HepG2 (cell line): ENCODE data around the gene LMNA. TPM values are rescaled to one million over a fixed set of nuclear protein-coding genes. Genes with fewer than 3 reads are reported as not detected.
A peak's percentile ranks its signal among the peaks of the same experiment; 100 is the strongest.

Experiments used
- ARNT2 ChIP-seq: sonication (generic); formaldehyde crosslinking; IDR thresholded peaks from 2 replicates; pipeline ENCODE4 v1.8.0; 2022; ENCODE audit warnings: mild to moderate bottlenecking, low read depth, missing genetic modification reagents, moderate library complexity
- GPN1 ChIP-seq: sonication (generic); formaldehyde crosslinking; IDR thresholded peaks from 2 replicates; pipeline ENCODE4 v1.5.1; 2020; ENCODE audit warnings: missing genetic modification reagents, borderline replicate concordance
- KAT7 ChIP-seq: IDR thresholded peaks from 2 replicates; pipeline ENCODE4 v1.6.1; 2018; ENCODE audit warnings: borderline replicate concordance, missing compliant biosample characterization
- MAFF ChIP-seq: IDR thresholded peaks from 2 replicates; pipeline ENCODE4 v1.6.1; 2011; ENCODE audit warnings: low read depth, low read length, improper control_type of control experiment
- MTERF4 ChIP-seq: sonication (generic); formaldehyde crosslinking; IDR thresholded peaks from 2 replicates; pipeline ENCODE4 v1.8.0; 2023; ENCODE audit warnings: mild to moderate bottlenecking, missing genetic modification reagents
- MYC ChIP-seq: sonication (generic); formaldehyde crosslinking; IDR thresholded peaks from 2 replicates; pipeline ENCODE4 v1.9.0; 2021; ENCODE audit warnings: missing genetic modification reagents, borderline replicate concordance
- PAWR ChIP-seq: sonication (generic); formaldehyde crosslinking; IDR thresholded peaks from 2 replicates; pipeline ENCODE4 v1.4.0; 2020; ENCODE audit warnings: missing genetic modification reagents, mild to moderate bottlenecking, borderline replicate concordance
- SIN3A ChIP-seq: IDR thresholded peaks from 2 replicates; pipeline ENCODE4 v1.6.1; 2011; ENCODE audit warnings: low read depth, mild to moderate bottlenecking, control low read depth, low read length, borderline replicate concordance
- SMAD3 ChIP-seq: sonication (generic); formaldehyde crosslinking; IDR thresholded peaks from 2 replicates; pipeline ENCODE4 v1.4.0; 2020; ENCODE audit warnings: missing genetic modification reagents
- ZBTB1 ChIP-seq: sonication (generic); formaldehyde crosslinking; IDR thresholded peaks from 2 replicates; pipeline ENCODE4 v1.4.0; 2020; ENCODE audit warnings: missing genetic modification reagents, borderline replicate concordance
- ZBTB14 ChIP-seq: sonication (generic); formaldehyde crosslinking; IDR thresholded peaks from 2 replicates; pipeline ENCODE4 v1.4.0; 2020; ENCODE audit warnings: missing genetic modification reagents
- ZFP1 ChIP-seq: IDR thresholded peaks from 2 replicates; pipeline ENCODE4 v1.6.1; 2016
- ZKSCAN1 ChIP-seq: fragments of 150-350 bp; IDR thresholded peaks from 2 replicates; pipeline ENCODE4 v1.6.1; 2014; ENCODE audit warnings: low read length
- ZNF12 ChIP-seq: sonication (generic); formaldehyde crosslinking; IDR thresholded peaks from 2 replicates; pipeline ENCODE4 v1.5.0; 2020; ENCODE audit warnings: missing genetic modification reagents
- ZNF296 ChIP-seq: sonication (generic); formaldehyde crosslinking; conservative IDR thresholded peaks from 2 replicates; pipeline ENCODE4 v1.5.0; 2020; ENCODE audit warnings: mild to moderate bottlenecking, missing genetic modification reagents
- ZNF547 ChIP-seq: sonication (generic); formaldehyde crosslinking; IDR thresholded peaks from 2 replicates; pipeline ENCODE4 v1.5.1; 2020; ENCODE audit warnings: mild to moderate bottlenecking, missing genetic modification reagents
- ZNF598 ChIP-seq: sonication (generic); formaldehyde crosslinking; IDR thresholded peaks from 2 replicates; pipeline ENCODE4 v1.5.1; 2020; ENCODE audit warnings: mild to moderate bottlenecking, missing genetic modification reagents, borderline replicate concordance
- ZNF7 ChIP-seq: IDR thresholded peaks from 2 replicates; pipeline ENCODE4 v1.6.1; 2016; ENCODE audit warnings: missing biosample characterization, missing genetic modification reagents
- ZNF703 ChIP-seq: sonication (generic); formaldehyde crosslinking; IDR thresholded peaks from 2 replicates; pipeline ENCODE4 v1.5.1; 2020; ENCODE audit warnings: missing genetic modification reagents, mild to moderate bottlenecking, moderate library complexity, borderline replicate concordance
- ZNF713 ChIP-seq: sonication (generic); formaldehyde crosslinking; IDR thresholded peaks from 2 replicates; pipeline ENCODE4 v1.4.0; 2020; ENCODE audit warnings: mild to moderate bottlenecking, missing genetic modification reagents
- polyA plus RNA-seq, 8 experiments: library from polyadenylated mRNA; depleted of rRNA in 3 of 8; stranded (reverse) in 7 of 8; unstranded in 1 of 8; fragments of >200 nt; fragmentation: Illumina TruSeq in 4 of 8; extraction: Trizol in 4 of 8; gene quantifications; 2 replicates each; pipeline versions ENCODE4 v1.2.1 to v1.2.3, GENCODE V29; 2011 to 2016; ENCODE audit warnings: low read depth in 4 of 8, missing spikeins in 1 of 8, mixed read lengths in 1 of 8; ENCODE audit not compliant: insufficient read depth in 1 of 8
- total RNA-seq, 5 experiments: library from RNA; depleted of rRNA; stranded (reverse); fragments of >200 nt; fragmentation: Illumina TruSeq; extraction: Trizol; gene quantifications; 2 replicates each; pipeline ENCODE4 v1.2.3, GENCODE V29; 2016; ENCODE audit warnings: low read depth in 1 of 5
- TF ChIP-seq, protein P1 (sequence below): sonication (generic); formaldehyde crosslinking; IDR thresholded peaks from 2 replicates; pipeline ENCODE4 v1.4.0; 2020; ENCODE audit warnings: missing genetic modification reagents; ENCODE audit errors: not compliant biosample characterization
- TF ChIP-seq, protein P2 (sequence below): sonication (generic); formaldehyde crosslinking; IDR thresholded peaks from 2 replicates; pipeline ENCODE4 v1.4.0; 2020; ENCODE audit warnings: missing genetic modification reagents, borderline replicate concordance

Gene LMNA
- total and polyA plus RNA-seq, 2 of the 13 experiments (the other 11 are each of a cell fraction or from before 2014, with no cell fraction given) = 107 to 225 TPM

DNA sequence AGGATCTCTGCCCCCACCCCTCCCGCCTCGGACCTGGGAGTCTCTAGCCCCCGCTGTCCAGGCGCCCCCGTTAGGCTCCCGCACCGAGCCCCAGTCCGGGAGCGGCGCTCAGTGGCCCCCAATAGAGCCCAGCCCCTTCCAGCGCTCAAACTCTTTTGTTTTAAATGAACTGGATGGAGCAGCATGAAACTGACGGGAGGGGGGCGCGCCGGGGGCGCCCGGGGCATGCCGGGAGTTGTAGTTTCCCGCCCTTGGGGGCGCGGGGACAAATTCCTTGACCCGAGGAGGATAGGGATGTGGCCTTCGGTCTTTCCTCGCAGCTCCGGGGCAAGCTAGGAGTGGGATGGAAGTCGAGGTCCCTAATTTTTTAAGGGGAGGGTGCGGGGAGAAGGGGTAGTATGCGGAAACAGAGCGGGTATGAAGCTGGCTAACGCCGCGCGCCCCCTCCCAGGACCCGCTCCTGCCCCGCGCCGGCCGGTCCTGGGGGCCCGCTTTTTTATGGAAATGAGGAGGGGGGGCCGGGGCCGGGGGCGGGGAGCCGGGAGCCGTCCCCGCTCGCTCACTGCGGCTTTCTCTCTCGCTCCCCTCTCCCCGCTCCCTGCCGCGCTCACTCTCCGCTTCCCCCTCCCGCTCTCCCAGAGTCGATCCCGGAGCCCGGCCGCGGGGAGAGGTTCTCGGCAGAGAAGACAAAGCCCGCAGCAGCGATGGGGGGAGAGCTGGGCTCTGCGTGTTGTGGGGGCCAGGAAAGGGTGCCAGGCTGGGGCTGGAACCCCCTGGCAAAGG lies 32.0 kb upstream of the LMNA start, which contains the start of gene MEX3A (continued):
- no peak for TF ChIP-seq PAWR (CRISPR knock-in tag)
- TF ChIP-seq GPN1 (CRISPR knock-in tag) = no peak
- TF ChIP-seq, protein P1, sequence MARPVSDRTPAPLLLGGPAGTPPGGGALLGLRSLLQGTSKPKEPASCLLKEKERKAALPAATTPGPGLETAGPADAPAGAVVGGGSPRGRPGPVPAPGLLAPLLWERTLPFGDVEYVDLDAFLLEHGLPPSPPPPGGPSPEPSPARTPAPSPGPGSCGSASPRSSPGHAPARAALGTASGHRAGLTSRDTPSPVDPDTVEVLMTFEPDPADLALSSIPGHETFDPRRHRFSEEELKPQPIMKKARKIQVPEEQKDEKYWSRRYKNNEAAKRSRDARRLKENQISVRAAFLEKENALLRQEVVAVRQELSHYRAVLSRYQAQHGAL (CRISPR knock-in tag) = no peak
- peak; percentile 73; the same call in 1 of the 2 replicates for TF ChIP-seq MYC (CRISPR knock-in tag)
- no peak for TF ChIP-seq MAFF
- TF ChIP-seq, protein P2, sequence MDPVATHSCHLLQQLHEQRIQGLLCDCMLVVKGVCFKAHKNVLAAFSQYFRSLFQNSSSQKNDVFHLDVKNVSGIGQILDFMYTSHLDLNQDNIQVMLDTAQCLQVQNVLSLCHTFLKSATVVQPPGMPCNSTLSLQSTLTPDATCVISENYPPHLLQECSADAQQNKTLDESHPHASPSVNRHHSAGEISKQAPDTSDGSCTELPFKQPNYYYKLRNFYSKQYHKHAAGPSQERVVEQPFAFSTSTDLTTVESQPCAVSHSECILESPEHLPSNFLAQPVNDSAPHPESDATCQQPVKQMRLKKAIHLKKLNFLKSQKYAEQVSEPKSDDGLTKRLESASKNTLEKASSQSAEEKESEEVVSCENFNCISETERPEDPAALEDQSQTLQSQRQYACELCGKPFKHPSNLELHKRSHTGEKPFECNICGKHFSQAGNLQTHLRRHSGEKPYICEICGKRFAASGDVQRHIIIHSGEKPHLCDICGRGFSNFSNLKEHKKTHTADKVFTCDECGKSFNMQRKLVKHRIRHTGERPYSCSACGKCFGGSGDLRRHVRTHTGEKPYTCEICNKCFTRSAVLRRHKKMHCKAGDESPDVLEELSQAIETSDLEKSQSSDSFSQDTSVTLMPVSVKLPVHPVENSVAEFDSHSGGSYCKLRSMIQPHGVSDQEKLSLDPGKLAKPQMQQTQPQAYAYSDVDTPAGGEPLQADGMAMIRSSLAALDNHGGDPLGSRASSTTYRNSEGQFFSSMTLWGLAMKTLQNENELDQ (CRISPR knock-in tag) = no peak
- no peak; the same call in 1 of the 2 replicates for TF ChIP-seq ARNT2 (CRISPR knock-in tag)
- no peak for TF ChIP-seq ZNF598 (CRISPR knock-in tag)
- TF ChIP-seq ZNF7 (CRISPR knock-in tag) = no peak
- no peak for TF ChIP-seq ZBTB14 (CRISPR knock-in tag)
- TF ChIP-seq ZNF547 (CRISPR knock-in tag) = no peak
- no peak for TF ChIP-seq ZNF703 (CRISPR knock-in tag)
- 0 out of 2 replicates have a peak, but pooled peaks have one; percentile 32 for TF ChIP-seq ZFP1 (CRISPR knock-in tag)
- no peak for TF ChIP-seq MTERF4 (CRISPR knock-in tag)
- TF ChIP-seq ZNF12 (CRISPR knock-in tag) = no peak
- no peak for TF ChIP-seq KAT7
- TF ChIP-seq SIN3A = peak; percentile 76; the same call in 1 of the 2 replicates
- no peak for TF ChIP-seq SMAD3 (CRISPR knock-in tag)
- TF ChIP-seq ZKSCAN1 = no peak
- TF ChIP-seq ZBTB1 (CRISPR knock-in tag) = no peak
- TF ChIP-seq ZNF713 (CRISPR knock-in tag) = no peak
- no peak for TF ChIP-seq ZNF296 (CRISPR knock-in tag)
